NCI-H1417 treated with DMSO at 0.1 percent for 48 hours (cell line): ENCODE data around the gene TRIM67.
"Not testable (repeated sequence)": the region's sequence is repeated elsewhere in the genome, so short reads cannot be mapped to it uniquely, and the experiment has no call there.

ENCODE experiments used
- DNase-seq: peaks from one replicate; lab custom pipeline; 2025; lab: John Stamatoyannopoulos, UW

Gene TRIM67

DNA sequence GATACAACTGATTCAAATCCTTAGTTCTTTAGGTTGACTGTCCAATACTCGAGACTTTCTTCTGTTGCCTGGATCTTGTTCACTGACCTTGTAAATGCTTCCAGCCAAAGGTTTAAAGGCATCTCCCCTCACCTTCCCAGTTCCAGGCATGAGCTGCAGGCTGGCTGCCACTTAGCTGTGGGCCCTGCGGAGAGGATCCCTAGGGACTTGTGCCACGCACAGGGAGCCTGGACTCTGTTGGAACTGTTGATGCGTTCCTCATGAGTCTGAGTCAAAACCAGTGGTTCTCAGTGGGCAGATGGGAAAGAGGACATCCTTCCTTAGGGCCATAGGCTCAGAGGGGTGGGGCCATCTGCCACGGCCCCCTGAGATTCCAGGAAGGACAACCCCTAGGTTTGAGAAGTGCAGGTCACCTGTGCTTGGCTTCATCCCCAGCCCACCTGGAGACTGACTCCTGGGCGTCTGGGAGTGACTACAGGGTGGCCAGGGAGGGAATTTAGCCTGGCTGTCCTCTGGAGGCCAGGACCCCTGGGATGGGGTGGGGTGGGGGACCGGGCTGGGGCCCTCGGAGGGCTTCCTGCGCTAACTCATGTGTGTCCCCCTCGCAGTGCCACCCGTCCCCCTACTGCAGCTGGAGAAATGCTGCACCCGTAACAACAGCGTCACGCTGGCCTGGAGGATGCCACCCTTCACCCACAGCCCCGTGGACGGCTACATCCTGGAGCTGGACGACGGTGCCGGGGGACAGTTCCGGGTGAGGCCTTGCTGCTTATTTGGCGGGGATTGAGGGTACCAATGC, 41.6 kb downstream of the TRIM67 start:
- no peak for DNase-seq

GRCh38 chr1:231206856-231207255, 45.0 kb downstream of the TRIM67 start:
- DNase-seq, result no peak

GRCh38 chr1:231207437-231207836, 45.6 kb downstream of the TRIM67 start:
- no peak for DNase-seq

DNA sequence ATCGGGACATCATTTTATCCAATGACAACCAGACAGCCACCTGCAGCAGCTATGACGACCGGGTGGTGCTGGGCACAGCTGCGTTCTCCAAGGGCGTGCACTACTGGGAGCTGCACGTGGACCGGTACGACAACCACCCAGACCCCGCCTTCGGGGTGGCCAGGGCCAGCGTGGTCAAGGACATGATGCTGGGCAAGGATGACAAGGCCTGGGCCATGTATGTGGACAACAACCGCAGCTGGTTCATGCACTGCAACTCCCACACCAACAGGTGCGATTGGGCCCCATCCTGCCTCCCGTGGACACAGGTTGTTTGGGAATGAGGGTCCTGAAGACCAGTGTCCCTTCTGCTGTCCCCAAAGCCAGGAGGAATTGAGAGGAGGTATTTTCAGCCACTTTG, 47.1 kb downstream of the TRIM67 start:
- no peak for DNase-seq

- DNase-seq, result no peak
These were observed 47.7 kb downstream of the TRIM67 start for GRCh38 chr1:231209531-231209930.

DNA sequence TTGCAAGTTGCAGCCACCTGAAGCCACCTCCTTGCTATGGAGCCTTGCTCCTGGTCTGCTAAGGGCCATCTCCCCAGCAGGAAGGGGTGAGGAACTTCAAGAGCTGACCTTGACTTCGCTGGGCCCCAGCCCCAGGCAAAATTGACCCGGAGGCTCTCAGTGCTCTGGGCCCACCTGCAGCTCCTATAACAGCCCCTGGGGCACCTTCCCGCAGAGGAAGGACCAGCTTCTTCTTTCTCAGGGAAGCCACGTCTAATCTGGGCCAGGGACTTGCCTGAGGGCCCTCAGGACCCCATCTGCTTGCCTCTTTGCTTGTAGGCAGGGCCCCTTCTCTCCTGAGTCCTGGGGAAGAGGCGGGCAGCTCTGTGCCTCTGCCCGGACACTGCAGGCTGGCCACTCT, 48.3 kb downstream of the TRIM67 start:
- DNase-seq, result no peak

- peak; percentile 62 for DNase-seq
These were observed 49.4 kb downstream of the TRIM67 start for GRCh38 chr1:231211005-231211857.

DNA sequence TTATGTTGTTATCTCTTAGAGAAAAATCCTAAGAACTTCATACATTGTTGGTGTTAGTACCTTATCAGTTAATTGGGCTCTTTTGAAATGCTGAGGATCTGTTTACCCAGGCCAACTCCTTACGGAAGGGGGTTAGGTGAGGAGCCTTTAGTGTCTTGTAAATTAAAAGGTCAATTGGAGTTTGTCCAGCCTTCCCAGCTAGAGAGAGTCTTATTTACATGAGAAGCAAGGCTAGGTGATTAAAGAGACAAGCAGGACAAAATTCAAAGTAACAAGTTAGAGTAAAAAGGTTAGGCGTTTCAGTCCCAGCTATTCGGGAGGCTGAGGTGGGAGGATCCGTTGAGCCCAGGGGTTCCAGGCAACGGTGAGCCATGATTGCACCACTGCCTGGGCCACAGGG, 50.4 kb downstream of the TRIM67 start:
- DNase-seq, result not testable (repeated sequence)

GRCh38 chr1:231213831-231214573, 52.1 kb downstream of the TRIM67 start:
- no peak for DNase-seq

DNA sequence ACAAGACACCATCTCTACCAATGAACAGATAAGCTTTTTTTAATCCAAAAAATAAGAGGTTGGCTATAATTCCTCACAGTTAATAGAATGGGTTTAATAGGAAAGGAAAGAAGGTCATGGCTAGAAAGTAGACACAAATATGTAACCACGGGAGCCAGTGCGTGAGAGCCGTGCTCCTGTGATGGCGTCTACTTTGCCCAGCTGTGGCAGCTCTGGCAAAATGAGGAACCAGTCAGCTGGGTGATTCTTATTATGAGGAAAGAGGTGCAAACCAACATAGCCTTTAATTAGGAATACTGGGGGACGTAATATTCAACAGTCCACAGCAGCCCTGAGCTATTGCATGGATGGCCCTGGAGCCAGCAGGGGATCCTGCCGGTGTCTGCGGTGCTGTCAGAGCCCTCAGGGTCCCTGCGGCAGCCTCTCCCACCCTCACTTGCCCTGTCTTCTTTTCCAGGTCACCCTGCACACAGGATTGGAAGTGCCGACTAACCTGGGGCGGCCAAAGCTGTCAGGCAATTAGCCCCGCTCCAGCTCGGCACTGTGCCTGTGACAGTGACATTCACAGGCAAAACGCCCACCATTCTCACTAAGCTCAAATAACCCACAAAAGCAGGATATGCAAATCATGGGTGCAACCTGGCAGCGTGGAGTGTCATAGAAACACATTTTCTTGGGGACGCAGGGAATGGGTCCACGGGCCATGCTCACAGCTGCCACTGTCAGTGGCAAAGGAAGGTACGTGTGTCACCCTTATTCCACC, 53.2 kb downstream of the TRIM67 start:
- DNase-seq, result no peak

- DNase-seq, result no peak
These were observed 54.0 kb downstream of the TRIM67 start for GRCh38 chr1:231215681-231216385.

DNA sequence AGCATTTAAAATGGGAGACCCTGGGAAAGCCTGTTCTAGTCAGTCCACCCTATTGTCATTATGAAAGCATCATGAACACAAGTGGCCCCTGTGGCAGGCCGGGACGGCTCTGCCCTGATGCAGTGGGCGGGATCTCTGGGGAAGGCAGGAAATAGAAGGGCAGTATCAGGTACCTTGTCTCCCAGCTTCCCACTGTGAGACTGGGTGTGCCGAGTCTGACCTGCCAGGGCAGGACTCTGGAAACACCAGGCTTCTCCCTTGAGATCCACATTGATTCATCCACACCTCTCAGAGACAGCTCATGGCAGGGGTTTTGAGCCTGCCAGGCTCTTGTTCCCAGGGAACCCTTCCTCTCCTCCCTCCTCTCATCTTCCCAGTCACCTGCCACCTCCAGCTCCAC, 54.6 kb downstream of the TRIM67 start:
- no peak for DNase-seq

- no peak for DNase-seq
These were observed 55.2 kb downstream of the TRIM67 start for GRCh38 chr1:231217056-231217455.

DNA sequence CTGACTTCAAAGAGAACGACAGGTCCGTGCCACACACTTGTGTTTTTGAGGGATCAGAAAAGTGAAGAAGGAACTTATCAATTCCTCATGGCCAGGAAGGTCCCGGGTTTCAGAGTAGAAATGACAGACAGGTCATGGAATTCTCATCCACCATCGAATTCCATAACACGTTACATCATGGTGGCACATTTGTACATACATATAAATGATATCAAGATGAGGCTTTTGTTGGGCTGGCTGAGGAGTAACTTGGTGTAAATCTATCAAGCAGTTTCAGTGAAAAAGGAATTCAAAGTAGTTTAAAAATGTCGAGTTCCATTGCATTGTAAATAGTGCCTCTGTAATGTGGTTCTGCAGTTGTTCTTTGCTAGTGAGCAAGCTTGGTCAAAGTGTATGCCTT, 56.2 kb downstream of the TRIM67 start:
- no peak for DNase-seq

GRCh38 chr1:231219422-231220401, 57.9 kb downstream of the TRIM67 start:
- DNase-seq, result no peak

DNA sequence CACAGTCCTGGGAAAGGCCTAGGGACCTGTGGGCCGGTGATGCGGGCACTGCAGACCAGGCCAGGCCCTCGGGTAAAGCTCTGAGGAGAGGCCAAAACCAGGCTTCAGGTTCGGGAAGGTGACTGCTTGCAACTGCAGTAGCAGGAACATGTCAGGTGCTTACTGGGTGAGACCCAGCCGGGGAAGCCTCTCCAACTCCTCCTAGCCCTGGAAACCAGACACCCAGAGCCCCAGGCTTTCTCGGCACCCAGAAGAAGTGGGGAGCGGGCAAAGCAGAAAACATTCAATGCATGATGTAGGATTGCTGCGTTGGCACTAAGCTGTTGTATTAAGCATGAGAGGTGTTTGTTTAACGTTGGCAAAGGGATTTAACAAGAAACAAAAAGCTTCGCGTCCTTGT, 58.9 kb downstream of the TRIM67 start:
- no peak for DNase-seq

- no peak for DNase-seq
These were observed 64.3 kb downstream of the TRIM67 start for GRCh38 chr1:231226156-231226555.

DNA sequence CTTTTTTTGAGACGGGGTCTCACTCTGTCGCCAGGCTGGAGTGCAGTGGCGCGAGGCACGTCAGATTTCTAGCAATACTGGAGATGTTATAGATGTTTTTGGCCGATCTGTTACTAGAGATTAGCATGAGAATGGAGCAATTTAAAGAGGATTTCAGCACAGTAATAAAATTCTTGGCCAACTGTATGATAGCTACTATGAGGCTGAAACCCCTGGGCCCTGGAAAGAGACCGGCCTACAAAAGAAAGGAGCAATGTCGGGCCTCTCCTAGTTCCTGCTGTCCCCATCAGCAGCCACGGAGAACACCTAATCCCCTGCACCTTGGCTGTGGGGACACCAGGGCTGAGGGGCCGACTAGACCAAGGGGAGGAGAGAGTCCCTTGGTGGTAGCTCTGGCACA, 69.7 kb downstream of the TRIM67 start:
- DNase-seq, result no peak

DNA sequence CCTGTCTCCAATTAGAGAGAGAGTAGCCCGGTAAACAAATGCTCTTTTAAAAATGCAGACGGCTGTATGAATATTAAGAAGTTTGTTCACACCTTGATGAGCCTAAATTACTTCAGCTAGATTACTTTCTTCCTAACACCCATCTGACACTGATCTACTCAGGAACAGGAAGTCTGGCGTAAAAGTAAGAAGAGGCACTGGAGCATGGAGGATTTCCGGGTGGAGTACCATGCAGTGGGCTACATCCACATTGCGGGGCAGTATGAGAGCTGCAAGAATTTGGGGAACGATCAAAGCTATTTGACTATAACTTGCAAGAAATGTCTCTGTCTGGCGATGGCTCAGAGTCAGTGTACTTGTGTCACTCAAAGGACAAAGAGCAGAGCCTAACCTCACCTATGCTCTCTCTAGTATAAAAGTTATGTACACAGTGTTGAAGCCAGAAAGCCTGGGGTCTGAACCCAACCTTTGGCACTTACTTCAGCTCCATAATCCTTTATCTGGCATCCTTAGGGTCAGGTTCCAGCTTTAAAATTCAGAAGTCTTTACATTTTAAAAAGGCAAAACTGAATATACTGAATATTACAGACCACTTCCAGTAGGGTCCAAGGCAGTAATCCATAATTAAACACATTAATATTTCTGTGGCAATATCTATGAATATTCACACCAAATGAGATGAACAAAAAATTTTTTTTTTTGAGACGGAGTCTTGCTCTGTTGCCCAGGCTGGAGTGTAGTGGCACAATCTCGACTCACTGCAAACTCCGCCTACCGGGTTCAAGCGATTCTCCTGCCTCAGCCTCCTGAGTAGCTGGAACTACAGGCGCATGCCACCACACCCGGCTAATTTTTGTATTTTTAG, 71.2 kb downstream of the TRIM67 start:
- DNase-seq, result no peak
